Right lobe of liver (tissue), 6 donors: ENCODE measurements around the gene GABARAPL2. TPM values are rescaled to one million over a fixed set of nuclear protein-coding genes. Genes with fewer than 3 reads are reported as not detected.

Experiments used
- ATAC-seq, 4 donors: fragments of 200-7000 bp; cut with Tn5 transposase; one replicate each; pipeline ENCODE4 v1.9.1; 2020; ENCODE audit warnings: mild to moderate bottlenecking in 4 of 4, moderate library complexity in 4 of 4
- DNase-seq, 3 donors: peaks; one replicate each; pipeline ENCODE4 v3.0.0-alpha.2; 2020
- H3K27ac ChIP-seq, 3 donors: fragments of 200-600 bp; one replicate each; pipeline ENCODE4 v1.8.0; 2022
- H3K27me3 ChIP-seq, 2 donors: fragments of 200-600 bp; one replicate each; pipeline ENCODE4 v1.8.0; 2022
- H3K36me3 ChIP-seq, 4 donors: fragments of 200-600 bp; sonication (generic) in 1 of 4; one replicate each; pipeline versions ENCODE4 v1.5.1 to v1.8.0; 2017 to 2022; ENCODE audit warnings: control low read depth in 1 of 4
- H3K4me1 ChIP-seq, 4 donors: fragments of 200-600 bp; sonication (generic) in 1 of 4; one replicate each; pipeline versions ENCODE4 v1.5.1 to v1.8.0; 2017 to 2022; ENCODE audit warnings: control low read depth in 1 of 4
- H3K4me3 ChIP-seq, 3 donors: fragments of 200-600 bp; one replicate each; pipeline ENCODE4 v1.8.0; 2022
- H3K9me3 ChIP-seq, 4 donors: fragments of 200-600 bp; sonication (generic) in 1 of 4; one replicate each; pipeline versions ENCODE4 v1.5.1 to v1.8.0; 2017 to 2022; ENCODE audit warnings: control low read depth in 1 of 4
- CTCF ChIP-seq, 4 donors: fragments of 200-600 bp in 3 of 4; fragments of 450-650 bp in 1 of 4; IDR thresholded peaks; one replicate each; pipeline versions ENCODE4 v1.5.1 to v1.8.0; 2016 to 2022; ENCODE audit warnings: antibody characterized with exemption in 4 of 4, mild to moderate bottlenecking in 2 of 4
- POLR2A ChIP-seq: fragments of 450-650 bp; IDR thresholded peaks from one replicate; pipeline ENCODE4 v1.6.1; 2017; ENCODE audit warnings: antibody characterized with exemption, mild to moderate bottlenecking
- WGBS: methylation state at CpG from one replicate; pipeline ENCODE4 v1.1.6; 2018; ENCODE audit warnings: low coverage, low lambda C conversion rate; ENCODE audit not compliant: insufficient coverage; ENCODE audit errors: missing lambda C conversion rate; 5-methylcytosine and 5-hydroxymethylcytosine counted together
- intact Hi-C, 2 donors: fragments of 100-400 bp; cut with DNase I; formaldehyde crosslinking; loops; one replicate each; pipeline versions ENCODE4 v1.11.2 to v1.14.1; 2022
- total RNA-seq, 6 experiments: library from RNA; depleted of rRNA in 2 of 6; stranded (reverse); fragments of >200 nt in 2 of 6; fragmentation: NEBNext Ultra II Directional in 3 of 6; extraction: Animal tissue kit (Norgen Biotek cat#: 25700) in 3 of 6; gene quantifications; one replicate each; pipeline versions ENCODE4 v1.1.0 to v1.2.4, GENCODE V29; 2016 to 2023
- donor health status: DM: no; HTN: yes; CAD: no.
- donor health status: DM: no; HTN: no; CAD: no.
- donor health status: DM: no; HTN: no; CAD: no.
- donor health status: DM: no; HTN: yes; CAD: no.
- donor health status: DM: no; HTN: yes; CAD: no.

GABARAPL2 gene
- total RNA-seq, 6 experiments from 2014 or later: 33.4 to 46.5 (median 42.4) TPM

- TF ChIP-seq POLR2A: peak; percentile 78
- no peak for TF ChIP-seq CTCF (IDR thresholded peaks at IDR 0.05)
- H3K27me3 ChIP-seq: no peaks in the 10 kb centered on the region
- H3K4me3 ChIP-seq: peak within 1 kb of the TSS; percentile 71 to 86 (median 85)
- H3K9me3 ChIP-seq: no peaks in the 10 kb centered on the region
- peaks cover 0 to 11% (median 4%) of the 10 kb centered on the region in 4 donors for H3K4me1 ChIP-seq
- H3K27ac ChIP-seq: peak within 1 kb of the TSS; percentile 62 to 90 (median 81)
- peaks cover 0 to 28% (median 6%) of the 10 kb centered on the region in 4 donors for H3K36me3 ChIP-seq
- 2% methylated on average over 41 of the region's 62 CpGs for WGBS
- DNase-seq (peak; percentile 98 to 99 (median 99)), ATAC-seq (peak; percentile 95 to 97 (median 96))
- intact Hi-C loops: no loop called here
Observed at GRCh38 chr16:75622761-75623605, 56.8 kb downstream of the GABARAPL2 start, which contains the start of gene ADAT1. Gene ADAT1, minus strand, starts transcription at chr16:75623281. Its CDS starts 2,482 bp downstream, at chr16:75620799.

- WGBS: 72% methylated on average over 4 of the region's 4 CpGs
- intact Hi-C loops: no loop called here
- TF ChIP-seq CTCF (IDR thresholded peaks at IDR 0.05) (no peak), POLR2A (no peak)
- peaks cover 0 to 11% (median 4%) of the 10 kb centered on the region in 4 donors for H3K4me1 ChIP-seq
- H3K4me3 ChIP-seq: no peak overlapping the region
- no peaks in the 10 kb centered on the region for H3K27me3 ChIP-seq
- peaks cover 2 to 42% (median 14%) of the 10 kb centered on the region in 4 donors for H3K36me3 ChIP-seq
- no peak for DNase-seq
- no peak overlapping the region for H3K27ac ChIP-seq
- H3K9me3 ChIP-seq: no peaks in the 10 kb centered on the region
- no peak for ATAC-seq
Observed at GRCh38 chr16:75624921-75625334, 58.7 kb downstream of the GABARAPL2 start.

- no peaks in the 10 kb centered on the region for H3K9me3 ChIP-seq
- peaks cover 2 to 61% (median 25%) of the 10 kb centered on the region in 4 donors for H3K36me3 ChIP-seq
- no peak for DNase-seq
- no peak for TF ChIP-seq POLR2A
- no peak for TF ChIP-seq CTCF (IDR thresholded peaks at IDR 0.05)
- no peak for ATAC-seq
- H3K27me3 ChIP-seq: no peaks in the 10 kb centered on the region
- H3K4me1 ChIP-seq: peaks cover 0 to 8% (median 4%) of the 10 kb centered on the region in 4 donors
- 88% methylated on average over 4 of the region's 4 CpGs for WGBS
- no peak overlapping the region for H3K27ac ChIP-seq
- H3K4me3 ChIP-seq: no peak overlapping the region
- intact Hi-C loops: no loop called here
Observed at GRCh38 chr16:75626806-75627205, 60.6 kb downstream of the GABARAPL2 start.

Other genes starting within 250 kb of the GABARAPL2 start
- 10 to 100 TPM; 23.9 to 43.3 (median 36.0) TPM for gene CFDP1, start 132.9 kb upstream of the GABARAPL2 start, total RNA-seq
- gene TMEM170A, start 101.7 kb upstream of the GABARAPL2 start, total RNA-seq: 10 to 100 TPM in 5 of 6 experiments, 1 to 10 TPM in 1; 9.4 to 15.5 (median 12.8) TPM
- gene CHST6, start 70.9 kb upstream of the GABARAPL2 start, total RNA-seq: under 1 TPM in 1 of 6 experiments, not detected in 5; 0.02 TPM
- not detected for gene CHST5, start 30.3 kb upstream of the GABARAPL2 start, total RNA-seq
- 1 to 10 TPM in 5 of 6 experiments, under 1 TPM in 1; 0.98 to 2.1 (median 1.7) TPM for gene TMEM231, start 10.1 kb upstream of the GABARAPL2 start, total RNA-seq
- gene ADAT1, start 56.9 kb downstream of the GABARAPL2 start, total RNA-seq: 10 to 100 TPM; 17.7 to 29.7 (median 20.7) TPM
- gene KARS1, start 81.3 kb downstream of the GABARAPL2 start, total RNA-seq: 10 to 100 TPM; 40.0 to 85.0 (median 53.8) TPM
- gene TERF2IP, start 81.4 kb downstream of the GABARAPL2 start, total RNA-seq: 10 to 100 TPM; 16.0 to 25.1 (median 23.2) TPM
- not detected for gene CPHXL2, start 110.6 kb downstream of the GABARAPL2 start, total RNA-seq
- not detected for gene DUXB, start 135.1 kb downstream of the GABARAPL2 start, total RNA-seq
- gene CPHXL, start 160.1 kb downstream of the GABARAPL2 start, total RNA-seq: not detected